Stimulated activated CD4-positive, alpha-beta T cell treated with anti-CD3 and anti-CD28 coated beads, Interleukin-15, amount 100 ng/mL, for 1 hour (primary cell): ENCODE results near the gene GFER.

ENCODE experiments used
- DNase-seq, 2 donors: peaks; one replicate each; pipeline ENCODE4 v3.0.0-alpha.2; 2020; ENCODE audit warnings: low read depth in 1 of 2, low spot score in 1 of 2

Gene GFER

GRCh38 chr16:1990351-1991134 is 6.5 kb downstream of the GFER start:
- no peak for DNase-seq

- peak in 1 of 2 donors; percentile 26 for DNase-seq
These were observed 7.2 kb downstream of the GFER start for GRCh38 chr16:1991135-1991551.

GRCh38 chr16:1991588-1991947 is 7.6 kb downstream of the GFER start:
- no peak for DNase-seq

GRCh38 chr16:1991948-1992703 is 8.1 kb downstream of the GFER start:
- DNase-seq: peak; percentile 97 to 99

- no peak for DNase-seq
These were observed 8.8 kb downstream of the GFER start for GRCh38 chr16:1992704-1993317.

- DNase-seq: no peak
These were observed 9.7 kb downstream of the GFER start for GRCh38 chr16:1993731-1994131.

GRCh38 chr16:1997494-1998359 is 13.7 kb downstream of the GFER start:
- no peak for DNase-seq

- DNase-seq: no peak
These were observed 14.4 kb downstream of the GFER start for GRCh38 chr16:1998360-1998835.

GRCh38 chr16:1998852-1999801 is 15.1 kb downstream of the GFER start:
- DNase-seq: no peak

- DNase-seq: no peak
These were observed 16.0 kb downstream of the GFER start for GRCh38 chr16:1999866-2000514.

GRCh38 chr16:2001035-2001434 is 17.0 kb downstream of the GFER start:
- DNase-seq: no peak

GRCh38 chr16:2001456-2002355 is 17.7 kb downstream of the GFER start:
- DNase-seq: no peak

GRCh38 chr16:2002406-2003230 is 18.6 kb downstream of the GFER start:
- DNase-seq: no peak

GRCh38 chr16:2003231-2003826 is 19.3 kb downstream of the GFER start:
- DNase-seq: no peak

GRCh38 chr16:2003827-2004641 is 20.0 kb downstream of the GFER start:
- peak; percentile 72 to 81 for DNase-seq

- no peak for DNase-seq
These were observed 21.0 kb downstream of the GFER start for GRCh38 chr16:2004795-2005517.
